GM23248 (cell line): ENCODE data around the gene SLC25A4.

Experiments
- EZH2 ChIP-seq: fragments of 200-600 bp; sonication (generic); IDR thresholded peaks from 2 replicates; pipeline ENCODE4 v1.6.1; 2018; ENCODE audit warnings: antibody characterized with exemption, mild to moderate bottlenecking; ENCODE audit not compliant: insufficient read depth, poor library complexity, severe bottlenecking
- EZH2phosphoT487 ChIP-seq: fragments of 200-600 bp; sonication (generic); IDR thresholded peaks from 2 replicates; pipeline ENCODE4 v1.6.1; 2018; ENCODE audit warnings: antibody characterized with exemption, moderate library complexity, mild to moderate bottlenecking, low read depth; ENCODE audit not compliant: insufficient read depth

GRCh38 chr4:185189606-185190305 is 46.7 kb downstream of the SLC25A4 start:
- no peak for TF ChIP-seq EZH2
- no peak for TF ChIP-seq EZH2phosphoT487
